Naive thymus-derived CD4-positive, alpha-beta T cell (primary cell): ENCODE measurements around the gene PDSS2. TPM values are rescaled to one million over a fixed set of nuclear protein-coding genes. Genes with fewer than 3 reads are reported as not detected.

Experiments
- ATAC-seq: fragments of 150-1000 bp; cut with Tn5 transposase; 2 replicates; pipeline ENCODE4 v1.10.0; 2021; ENCODE audit warnings: mild to moderate bottlenecking, moderate library complexity
- CTCF ChIA-PET: fragments of 350-600 bp; sonication (Branson Sonifier 250); formaldehyde crosslinking; loops from one replicate; lab custom pipeline; 2021; ENCODE audit warnings: antibody characterized with exemption; lab: Charles Lee
- POLR2A ChIA-PET: fragments of 350-600 bp; sonication (Branson Sonifier 250); formaldehyde crosslinking; loops from one replicate; lab custom pipeline; 2021; ENCODE audit warnings: antibody characterized with exemption, inconsistent platforms; lab: Charles Lee
- DNase-seq, 9 donors: peaks; one replicate each; pipeline versions ENCODE4 v3.0.0 to v3.0.0-alpha.2; 2020 to 2022; ENCODE audit warnings: mixed read lengths in 1 of 9
- H3K27ac ChIP-seq: one replicate; pipeline ENCODE4 v1.7.0; 2013; ENCODE audit warnings: mild to moderate bottlenecking, low read depth, low read length, moderate library complexity
- H3K27me3 ChIP-seq, 2 donors: one replicate each; pipeline ENCODE4 v1.7.0; 2013; ENCODE audit warnings: low read length in 2 of 2, mild to moderate bottlenecking in 2 of 2, moderate library complexity in 2 of 2; ENCODE audit not compliant: control insufficient read depth in 2 of 2, insufficient read depth in 2 of 2
- H3K36me3 ChIP-seq, 3 experiments: 1 replicate in 2 of 3; 2 replicates in 1 of 3; pipeline ENCODE4 v1.7.0; 2013; ENCODE audit warnings: low read length in 3 of 3, mild to moderate bottlenecking in 3 of 3, moderate library complexity in 1 of 3; ENCODE audit not compliant: insufficient read depth in 3 of 3, control insufficient read depth in 2 of 3
- H3K4me1 ChIP-seq, 2 donors: one replicate each; pipeline ENCODE4 v1.7.0; 2013; ENCODE audit warnings: low read length in 2 of 2, mild to moderate bottlenecking in 2 of 2, moderate library complexity in 1 of 2; ENCODE audit not compliant: control insufficient read depth in 2 of 2, insufficient read depth in 2 of 2
- H3K4me3 ChIP-seq: 2 replicates; pipeline ENCODE4 v1.7.0; 2013; ENCODE audit warnings: mild to moderate bottlenecking, low read length
- H3K9me3 ChIP-seq, 3 experiments: 1 replicate in 2 of 3; 2 replicates in 1 of 3; pipeline ENCODE4 v1.7.0; 2013; ENCODE audit warnings: low read length in 3 of 3; ENCODE audit not compliant: control insufficient read depth in 2 of 3
- H3K27ac Mint-ChIP-seq, 9 donors: one replicate each; pipeline ENCODE4 v1.8.0; 2020 to 2022; ENCODE audit warnings: mixed read lengths in 9 of 9, mild to moderate bottlenecking in 8 of 9, moderate library complexity in 5 of 9, inconsistent platforms in 2 of 9
- H3K27me3 Mint-ChIP-seq, 5 donors: one replicate each; pipeline ENCODE4 v1.8.0; 2021 to 2022; ENCODE audit warnings: mixed read lengths in 5 of 5, mild to moderate bottlenecking in 1 of 5
- H3K36me3 Mint-ChIP-seq, 5 donors: one replicate each; pipeline ENCODE4 v1.8.0; 2020 to 2022; ENCODE audit warnings: mixed read lengths in 5 of 5, mild to moderate bottlenecking in 3 of 5, inconsistent platforms in 1 of 5
- H3K4me1 Mint-ChIP-seq, 7 donors: one replicate each; pipeline ENCODE4 v1.8.0; 2020 to 2022; ENCODE audit warnings: mixed read lengths in 7 of 7, mild to moderate bottlenecking in 3 of 7, inconsistent platforms in 1 of 7
- H3K4me3 Mint-ChIP-seq, 10 donors: one replicate each; pipeline ENCODE4 v1.8.0; 2020 to 2022; ENCODE audit warnings: mild to moderate bottlenecking in 10 of 10, mixed read lengths in 10 of 10, moderate library complexity in 6 of 10, inconsistent platforms in 2 of 10
- H3K9me3 Mint-ChIP-seq, 11 donors: one replicate each; pipeline ENCODE4 v1.8.0; 2020 to 2022; ENCODE audit warnings: mixed read lengths in 11 of 11, mild to moderate bottlenecking in 4 of 11, inconsistent platforms in 1 of 11, moderate library complexity in 1 of 11
- intact Hi-C, 2 donors: fragments of 100-400 bp; cut with micrococcal nuclease; formaldehyde crosslinking; loops; one replicate each; pipeline ENCODE4 v1.15.1; 2023
- polyA plus RNA-seq, 2 donors: library from polyadenylated mRNA; unstranded; fragments of 300-500 nt; fragmentation: Illumina TruSeq; gene quantifications; one replicate each; pipeline ENCODE4 v1.2.3, GENCODE V29; 2021
- total RNA-seq, 6 experiments: library from RNA in 5 of 6; stranded (reverse) in 5 of 6; gene quantifications; 1 replicate in 5 of 6; 2 replicates in 1 of 6; pipeline ENCODE4 v1.2.3 and lab custom pipeline; 2021 to 2026

The PDSS2 gene
- total and polyA plus RNA-seq, 7 experiments from 2014 or later = 12.0 to 16.6 (median 12.4) TPM

DNA sequence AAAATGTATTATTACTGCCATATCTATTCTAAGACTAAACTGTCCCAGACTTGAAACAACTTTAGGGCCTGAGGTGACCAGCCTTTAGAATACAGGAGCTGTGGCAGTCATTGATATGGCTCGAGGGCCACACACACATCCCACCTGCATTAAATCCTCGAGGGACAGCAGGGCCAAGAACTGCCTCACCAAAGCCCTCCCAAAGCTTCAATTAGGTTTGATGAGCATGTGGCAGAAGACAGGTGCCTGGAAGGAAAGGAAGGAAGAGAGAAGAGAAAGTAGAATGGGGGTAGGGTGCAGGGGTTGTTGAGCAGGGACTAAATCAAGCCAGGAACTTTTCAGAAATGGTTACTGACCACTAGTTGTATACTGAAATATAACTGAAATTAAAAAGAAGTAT lies 115.0 kb downstream of the PDSS2 start:
- Mint-ChIP-seq H3K36me3 (peaks cover 0 to 6% (median 0%) of the 10 kb centered on the region in 5 donors), H3K4me1 (peaks cover 0 to 4% (median 0%) of the 10 kb centered on the region in 7 donors), H3K27me3 (no peaks in the 10 kb centered on the region), H3K9me3 (no peaks in the 10 kb centered on the region), H3K4me3 (peak overlapping the region in 1 of 10 donors; percentile 35), H3K27ac (no peak overlapping the region)
- POLR2A ChIA-PET = no interaction called here
- no peak overlapping the region for H3K27ac ChIP-seq
- intact Hi-C loops = no loop called here
- no peaks in the 10 kb centered on the region for H3K36me3 ChIP-seq
- no peaks in the 10 kb centered on the region for H3K27me3 ChIP-seq
- ATAC-seq = no peak
- no peak for DNase-seq
- no peaks in the 10 kb centered on the region for H3K9me3 ChIP-seq
- CTCF ChIA-PET = no interaction called here
- no peaks in the 10 kb centered on the region for H3K4me1 ChIP-seq
- no peak overlapping the region for H3K4me3 ChIP-seq

DNA sequence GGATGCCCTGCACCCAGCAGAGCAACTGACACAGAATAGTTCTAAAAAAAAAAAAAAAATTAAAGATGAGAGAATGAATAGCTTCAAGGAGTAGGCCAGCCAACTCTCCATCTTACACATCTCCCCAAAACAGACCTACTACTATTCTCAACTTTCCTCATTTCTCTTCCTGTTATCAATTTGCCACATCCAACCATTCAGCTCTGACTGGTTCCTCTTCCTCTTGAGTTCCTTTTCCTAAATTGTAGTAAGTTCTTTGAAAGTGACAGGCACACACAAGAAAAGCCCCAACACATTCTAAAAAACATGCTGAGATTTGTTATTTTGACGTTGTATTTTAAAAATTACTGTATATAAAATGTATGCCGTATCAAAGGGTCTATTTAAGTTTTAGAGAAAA lies 117.2 kb downstream of the PDSS2 start:
- DNase-seq = no peak
- Mint-ChIP-seq H3K4me3 (no peak overlapping the region), H3K27ac (no peak overlapping the region), H3K36me3 (peaks cover 0 to 6% (median 0%) of the 10 kb centered on the region in 5 donors), H3K4me1 (peaks cover 0 to 4% (median 0%) of the 10 kb centered on the region in 7 donors), H3K9me3 (no peaks in the 10 kb centered on the region), H3K27me3 (no peaks in the 10 kb centered on the region)
- intact Hi-C loops = no loop called here
- ATAC-seq = no peak
- Histone ChIP-seq H3K27me3 (no peaks in the 10 kb centered on the region), H3K36me3 (no peaks in the 10 kb centered on the region), H3K4me3 (no peak overlapping the region), H3K27ac (no peak overlapping the region), H3K4me1 (no peaks in the 10 kb centered on the region), H3K9me3 (no peaks in the 10 kb centered on the region)
- POLR2A ChIA-PET = interaction anchor here (0.7 kb wide), 1 partner anchor 10 kb away, joined by 3 read pairs; no protein-coding TSS in a partner anchor
- CTCF ChIA-PET = no interaction called here

DNA sequence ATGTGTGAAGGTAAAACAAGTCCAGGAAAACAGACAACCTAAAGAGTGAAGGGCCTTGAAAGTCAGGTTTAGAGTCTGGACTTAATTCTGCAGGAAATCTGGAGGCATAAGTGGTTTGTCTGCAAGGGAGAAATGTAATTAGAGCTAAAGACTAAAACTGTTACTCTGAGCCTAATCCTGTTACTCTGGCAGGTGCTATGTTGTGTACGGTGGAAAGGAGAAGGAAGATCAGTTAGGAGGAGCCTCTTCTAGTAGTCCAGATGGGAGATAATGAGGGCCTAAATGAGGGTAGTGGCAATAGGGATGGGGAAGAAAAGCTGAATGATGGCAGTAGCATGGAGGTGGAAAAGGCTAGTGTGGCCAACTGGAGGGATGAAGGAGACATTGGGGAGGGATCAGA lies 118.5 kb downstream of the PDSS2 start:
- H3K36me3 Mint-ChIP-seq = peaks cover 0 to 6% (median 0%) of the 10 kb centered on the region in 5 donors

DNA sequence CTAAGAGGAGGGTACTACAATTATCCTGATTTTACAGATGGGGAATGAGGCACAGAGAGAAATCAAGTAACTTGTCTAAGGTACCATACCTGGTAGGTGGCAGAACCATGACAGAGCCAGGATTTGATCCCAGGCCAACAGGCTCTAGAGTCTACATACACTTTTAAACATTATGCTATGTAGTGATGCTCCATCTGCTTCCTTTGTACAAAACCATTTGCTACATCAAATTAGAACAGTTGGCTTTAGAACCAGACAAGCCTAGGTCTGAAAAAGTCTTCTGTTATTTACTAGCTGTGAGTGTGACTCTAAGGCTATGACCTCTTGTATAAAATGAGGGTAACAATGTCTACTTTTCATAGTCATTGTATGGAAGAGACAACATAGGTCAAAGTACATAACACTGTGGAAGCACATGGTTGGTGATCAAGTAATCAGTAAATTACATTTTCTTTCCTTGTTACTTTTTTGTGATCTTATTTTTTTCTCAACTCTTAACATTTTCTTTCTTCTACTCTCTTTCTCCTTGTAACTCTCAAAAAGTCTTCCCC lies 122.1 kb downstream of the PDSS2 start:
- Histone ChIP-seq H3K4me1 (no peaks in the 10 kb centered on the region), H3K4me3 (no peak overlapping the region), H3K27me3 (no peaks in the 10 kb centered on the region), H3K9me3 (no peaks in the 10 kb centered on the region), H3K36me3 (no peaks in the 10 kb centered on the region), H3K27ac (no peak overlapping the region)
- ChIA-PET CTCF (no interaction called here), POLR2A (no interaction called here)
- Mint-ChIP-seq H3K36me3 (peaks cover 0 to 18% (median 11%) of the 10 kb centered on the region in 5 donors), H3K27me3 (no peaks in the 10 kb centered on the region), H3K4me1 (peaks cover 0 to 8% (median 0%) of the 10 kb centered on the region in 7 donors), H3K4me3 (no peak overlapping the region), H3K27ac (no peak overlapping the region), H3K9me3 (no peaks in the 10 kb centered on the region)
- DNase-seq = no peak
- intact Hi-C loops = no loop called here
- no peak for ATAC-seq

More for the DNA sequence above, 118.5 kb downstream of the PDSS2 start:
- intact Hi-C loops = no loop called here
- H3K27me3 ChIP-seq = no peaks in the 10 kb centered on the region
- CTCF ChIA-PET = no interaction called here
- no peaks in the 10 kb centered on the region for H3K9me3 Mint-ChIP-seq
- H3K4me1 ChIP-seq = no peaks in the 10 kb centered on the region
- H3K4me3 Mint-ChIP-seq = no peak overlapping the region
- H3K27ac ChIP-seq = no peak overlapping the region
- H3K4me1 Mint-ChIP-seq = peaks cover 0 to 6% (median 0%) of the 10 kb centered on the region in 7 donors
- ATAC-seq (no peak), DNase-seq (no peak)
- no peak overlapping the region for H3K27ac Mint-ChIP-seq
- H3K36me3 ChIP-seq = no peaks in the 10 kb centered on the region
- no peak overlapping the region for H3K4me3 ChIP-seq
- no peaks in the 10 kb centered on the region for H3K9me3 ChIP-seq
- no peaks in the 10 kb centered on the region for H3K27me3 Mint-ChIP-seq
- POLR2A ChIA-PET = no interaction called here

DNA sequence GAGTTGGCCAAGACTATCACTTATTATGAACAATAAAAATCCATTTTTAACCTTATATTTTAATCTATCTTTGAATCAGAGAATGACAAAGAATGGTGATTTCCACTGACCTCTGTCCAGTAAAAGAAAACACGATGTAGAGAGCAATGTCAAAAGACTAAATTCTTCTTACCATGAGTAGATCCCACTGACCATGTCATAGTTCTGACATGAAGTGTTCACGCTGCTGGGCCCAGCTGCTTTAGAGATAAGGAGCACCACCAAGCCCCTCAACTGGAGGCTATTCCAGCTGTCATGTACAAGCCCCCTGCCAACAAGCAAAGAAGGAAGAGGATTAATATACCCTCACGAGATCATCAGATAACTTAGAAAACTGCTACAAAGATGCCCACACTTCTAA lies 125.3 kb downstream of the PDSS2 start:
- POLR2A ChIA-PET = no interaction called here
- intact Hi-C loops = no loop called here
- Mint-ChIP-seq H3K27ac (no peak overlapping the region), H3K4me3 (no peak overlapping the region), H3K36me3 (peaks cover 0 to 33% (median 15%) of the 10 kb centered on the region in 5 donors), H3K4me1 (peaks cover 9 to 25% (median 17%) of the 10 kb centered on the region in 7 donors), H3K9me3 (no peaks in the 10 kb centered on the region), H3K27me3 (no peaks in the 10 kb centered on the region)
- CTCF ChIA-PET = no interaction called here
- Histone ChIP-seq H3K4me3 (no peak overlapping the region), H3K36me3 (no peaks in the 10 kb centered on the region), H3K9me3 (no peaks in the 10 kb centered on the region), H3K27ac (no peak overlapping the region), H3K27me3 (no peaks in the 10 kb centered on the region), H3K4me1 (peaks cover 4 to 6% of the 10 kb centered on the region in 2 donors)
- no peak for ATAC-seq
- DNase-seq = no peak

DNA sequence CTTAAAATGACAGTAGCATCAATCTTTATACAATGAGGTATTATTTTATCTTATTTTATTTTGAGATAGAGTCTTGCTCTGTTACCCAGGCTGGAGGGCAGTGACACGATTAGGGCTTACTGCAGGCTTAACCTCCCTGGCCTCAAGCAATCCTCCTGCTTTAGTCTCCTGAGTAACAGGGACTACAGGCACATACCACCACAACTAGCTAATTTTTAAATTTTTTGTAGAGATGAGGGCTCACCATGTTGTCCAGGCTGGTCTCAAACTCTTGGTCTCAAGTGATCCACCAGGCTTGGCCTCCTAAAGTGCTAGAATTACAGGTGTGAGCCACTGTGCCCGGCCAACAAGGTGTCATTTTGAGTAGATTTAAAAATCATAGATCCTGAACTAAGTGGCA lies 125.9 kb downstream of the PDSS2 start:
- ATAC-seq = no peak
- Mint-ChIP-seq H3K36me3 (peaks cover 0 to 38% (median 20%) of the 10 kb centered on the region in 5 donors), H3K27me3 (no peaks in the 10 kb centered on the region), H3K27ac (no peak overlapping the region), H3K4me3 (no peak overlapping the region), H3K9me3 (no peaks in the 10 kb centered on the region), H3K4me1 (peaks cover 9 to 25% (median 17%) of the 10 kb centered on the region in 7 donors)
- ChIA-PET POLR2A (no interaction called here), CTCF (interaction anchor here (0.7 to 0.9 kb wide), 2 partner anchors 10 to 49 kb away, joined by 3 to 4 read pairs; no protein-coding TSS in a partner anchor)
- Histone ChIP-seq H3K27ac (no peak overlapping the region), H3K4me3 (no peak overlapping the region), H3K4me1 (peaks cover 4 to 6% of the 10 kb centered on the region in 2 donors), H3K9me3 (no peaks in the 10 kb centered on the region), H3K27me3 (no peaks in the 10 kb centered on the region), H3K36me3 (no peaks in the 10 kb centered on the region)
- DNase-seq = no peak
- intact Hi-C loops = no loop called here
